PFSK-1 (cell line): ENCODE results near the gene BMP3.

Experiments used
- FOXP2 ChIP-seq: optimal IDR thresholded peaks from 2 replicates; pipeline ENCODE3; 2011; ENCODE audit warnings: borderline replicate concordance, control low read depth, inconsistent platforms; ENCODE audit not compliant: insufficient read depth; ENCODE audit errors: extremely low read length, extremely low read depth
- POLR2AphosphoS5 ChIP-seq: IDR thresholded peaks from 2 replicates; pipeline ENCODE4 v1.6.1; 2012; ENCODE audit warnings: low read depth, mild to moderate bottlenecking, control low read depth, low read length, moderate library complexity
- REST ChIP-seq, 2 experiments: IDR thresholded peaks; 2 replicates each; pipeline versions ENCODE4 v1.6.1 to v1.8.0; 2011 to 2012; ENCODE audit warnings: low read depth in 2 of 2, low read length in 2 of 2, control low read depth in 1 of 2, inconsistent platforms in 1 of 2, mild to moderate bottlenecking in 1 of 2, moderate library complexity in 1 of 2; ENCODE audit not compliant: insufficient read depth in 1 of 2
- SIN3A ChIP-seq: IDR thresholded peaks from 2 replicates; pipeline ENCODE4 v1.6.1; 2012; ENCODE audit warnings: mild to moderate bottlenecking, low read length, moderate library complexity, borderline replicate concordance; ENCODE audit not compliant: insufficient read depth
- TAF1 ChIP-seq: IDR thresholded peaks from 2 replicates; pipeline ENCODE4 v1.6.1; 2012; ENCODE audit warnings: low read length, control low read depth, borderline replicate concordance; ENCODE audit not compliant: insufficient read depth

GRCh38 chr4:81049907-81050306, 19.4 kb downstream of the BMP3 start:
- TF ChIP-seq POLR2AphosphoS5, result no peak
- no peak for TF ChIP-seq REST (IDR thresholded peaks at IDR 0.05; ENCODE audit: insufficient read depth in 1 of 2, low read depth in 2 of 2, low read length in 2 of 2)
- TF ChIP-seq TAF1, result no peak
- TF ChIP-seq SIN3A, result no peak
- no peak for TF ChIP-seq FOXP2
